WTC11 (cell line): Measurements from ENCODE around the gene NPB.

Experiments used
- ATF2 ChIP-seq: sonication (generic); formaldehyde crosslinking; IDR thresholded peaks from 2 replicates; pipeline ENCODE4 v1.8.1; 2022; ENCODE audit warnings: low read depth, missing genetic modification reagents, borderline replicate concordance
- ATF3 ChIP-seq: sonication (generic); formaldehyde crosslinking; conservative IDR thresholded peaks from 2 replicates; pipeline ENCODE4 v1.8.1; 2022; ENCODE audit warnings: mild to moderate bottlenecking, missing genetic modification reagents
- CTCF ChIP-seq: fragments of 200-600 bp; IDR thresholded peaks from 2 replicates; pipeline ENCODE4 v1.8.0; 2022; ENCODE audit warnings: antibody characterized with exemption
- ELF4 ChIP-seq: sonication (generic); formaldehyde crosslinking; IDR thresholded peaks from 2 replicates; pipeline ENCODE4 v1.8.1; 2022; ENCODE audit warnings: low read depth, mild to moderate bottlenecking, moderate library complexity, missing genetic modification reagents
- RELA ChIP-seq: sonication (generic); formaldehyde crosslinking; IDR thresholded peaks from 2 replicates; pipeline ENCODE4 v1.8.1; 2022; ENCODE audit warnings: missing genetic modification reagents, mild to moderate bottlenecking, borderline replicate concordance
- TCF7 ChIP-seq: sonication (generic); formaldehyde crosslinking; IDR thresholded peaks from 2 replicates; pipeline ENCODE4 v1.8.0; 2022; ENCODE audit warnings: mild to moderate bottlenecking, low read depth, missing genetic modification reagents, moderate library complexity
- TEAD1 ChIP-seq: sonication (generic); formaldehyde crosslinking; IDR thresholded peaks from 2 replicates; pipeline ENCODE4 v1.8.0; 2022; ENCODE audit warnings: mild to moderate bottlenecking, missing genetic modification reagents
- TP53 ChIP-seq: sonication (generic); formaldehyde crosslinking; IDR thresholded peaks from 2 replicates; pipeline ENCODE4 v1.8.1; 2023; ENCODE audit warnings: mild to moderate bottlenecking, missing genetic modification reagents
- ZNF138 ChIP-seq: sonication (generic); formaldehyde crosslinking; conservative IDR thresholded peaks from 2 replicates; pipeline ENCODE4 v1.8.1; 2022; ENCODE audit warnings: mild to moderate bottlenecking, moderate library complexity, missing genetic modification reagents
- ZNF232 ChIP-seq: sonication (generic); formaldehyde crosslinking; IDR thresholded peaks from 2 replicates; pipeline ENCODE4 v1.8.0; 2022; ENCODE audit warnings: mild to moderate bottlenecking, missing genetic modification reagents
- ZNF281 ChIP-seq: sonication (generic); formaldehyde crosslinking; IDR thresholded peaks from 2 replicates; pipeline ENCODE4 v1.8.0; 2023; ENCODE audit warnings: mild to moderate bottlenecking, missing genetic modification reagents

GRCh38 chr17:81902023-81902652, at the start of gene NPB:
- TF ChIP-seq CTCF (no peak), TEAD1 (CRISPR knock-in tag) (no peak), ZNF281 (no peak), RELA (CRISPR knock-in tag) (no peak), ATF3 (CRISPR knock-in tag) (no peak), TP53 (CRISPR knock-in tag) (no peak), ELF4 (CRISPR knock-in tag) (no peak), ZNF232 (CRISPR knock-in tag) (no peak), ATF2 (CRISPR knock-in tag) (no peak), TCF7 (CRISPR knock-in tag) (no peak), ZNF138 (no peak)
